Activated T-helper 2 cell treated with anti-CD3 and anti-CD28 coated beads, Interferon-gamma antibody, Interleukin-2, Interleukin-4, amounts not matched to agents 10 μg/mL and 5 μg/mL and 100 μg/mL, durations not matched to agents 14 hours and 24 hours and 36 hours (primary cell): ENCODE measurements around the gene LLGL2. TPM values are rescaled to one million over a fixed set of nuclear protein-coding genes. Genes with fewer than 3 reads are reported as not detected.

Source experiments
- DNase-seq: peaks from one replicate; pipeline ENCODE4 v3.0.0; 2021; ENCODE audit warnings: low spot score
- H3K27ac Mint-ChIP-seq: one replicate; pipeline ENCODE4 v1.8.0; 2021; ENCODE audit warnings: mixed read lengths
- H3K27me3 Mint-ChIP-seq: one replicate; pipeline ENCODE4 v1.8.0; 2021; ENCODE audit warnings: low read depth, mixed read lengths
- H3K36me3 Mint-ChIP-seq: one replicate; pipeline ENCODE4 v1.8.0; 2021; ENCODE audit warnings: low read depth, mixed read lengths
- H3K4me1 Mint-ChIP-seq: one replicate; pipeline ENCODE4 v1.8.0; 2021; ENCODE audit warnings: low read depth, mixed read lengths
- H3K4me3 Mint-ChIP-seq: one replicate; pipeline ENCODE4 v1.8.0; 2021; ENCODE audit warnings: low read depth, mild to moderate bottlenecking, moderate library complexity, mixed read lengths
- H3K9me3 Mint-ChIP-seq: one replicate; pipeline ENCODE4 v1.8.0; 2021; ENCODE audit warnings: mixed read lengths
- intact Hi-C: fragments of 100-400 bp; cut with micrococcal nuclease; formaldehyde crosslinking; loops from one replicate; pipeline ENCODE4 v1.15.1; 2023
- total RNA-seq: library from RNA; stranded (reverse); gene quantifications from 2 replicates; pipeline ENCODE4 v1.2.3, GENCODE V29; 2022

The LLGL2 gene
- total RNA-seq, 1 donor from 2014 or later, result 13.5 TPM

- intact Hi-C loops, result no loop called here
- Mint-ChIP-seq H3K36me3 (peaks cover 12% of the 10 kb centered on the region), H3K27ac (no peak overlapping the region), H3K4me3 (no peak overlapping the region), H3K4me1 (no peaks in the 10 kb centered on the region), H3K27me3 (no peaks in the 10 kb centered on the region), H3K9me3 (no peaks in the 10 kb centered on the region)
- DNase-seq, result no peak
Observed at GRCh38 chr17:75498726-75499213, 26.7 kb upstream of the LLGL2 start.

GRCh38 chr17:75499313-75500022 lies 26.0 kb upstream of the LLGL2 start:
- intact Hi-C loops, result no loop called here
- Mint-ChIP-seq H3K9me3 (no peaks in the 10 kb centered on the region), H3K4me1 (no peaks in the 10 kb centered on the region), H3K36me3 (peaks cover 10% of the 10 kb centered on the region), H3K27me3 (no peaks in the 10 kb centered on the region), H3K27ac (no peak overlapping the region), H3K4me3 (no peak overlapping the region)
- no peak for DNase-seq

GRCh38 chr17:75500419-75501216 lies 24.9 kb upstream of the LLGL2 start:
- Mint-ChIP-seq H3K4me3 (no peak overlapping the region), H3K9me3 (no peaks in the 10 kb centered on the region), H3K27ac (no peak overlapping the region), H3K36me3 (peaks cover 9% of the 10 kb centered on the region), H3K4me1 (no peaks in the 10 kb centered on the region), H3K27me3 (no peaks in the 10 kb centered on the region)
- DNase-seq, result no peak
- intact Hi-C loops, result no loop called here

GRCh38 chr17:75501378-75502071 lies 24.0 kb upstream of the LLGL2 start:
- intact Hi-C loops, result no loop called here
- DNase-seq, result no peak
- no peak overlapping the region for H3K27ac Mint-ChIP-seq
- peaks cover 8% of the 10 kb centered on the region for H3K36me3 Mint-ChIP-seq
- H3K9me3 Mint-ChIP-seq, result no peaks in the 10 kb centered on the region
- no peaks in the 10 kb centered on the region for H3K4me1 Mint-ChIP-seq
- no peak overlapping the region for H3K4me3 Mint-ChIP-seq
- H3K27me3 Mint-ChIP-seq, result no peaks in the 10 kb centered on the region

- Mint-ChIP-seq H3K27me3 (no peaks in the 10 kb centered on the region), H3K36me3 (peaks cover 6% of the 10 kb centered on the region), H3K9me3 (no peaks in the 10 kb centered on the region), H3K4me3 (no peak overlapping the region), H3K27ac (no peak overlapping the region), H3K4me1 (no peaks in the 10 kb centered on the region)
- DNase-seq, result no peak
- intact Hi-C loops, result no loop called here
Observed at GRCh38 chr17:75502072-75502720, 23.3 kb upstream of the LLGL2 start.

- Mint-ChIP-seq H3K27me3 (no peaks in the 10 kb centered on the region), H3K36me3 (peaks cover 3% of the 10 kb centered on the region), H3K27ac (no peak overlapping the region), H3K9me3 (no peaks in the 10 kb centered on the region), H3K4me1 (no peaks in the 10 kb centered on the region), H3K4me3 (no peak overlapping the region)
- no peak for DNase-seq
- intact Hi-C loops, result no loop called here
Observed at GRCh38 chr17:75502721-75503329, 22.7 kb upstream of the LLGL2 start.

GRCh38 chr17:75503337-75503950 lies 22.1 kb upstream of the LLGL2 start:
- Mint-ChIP-seq H3K27me3 (no peaks in the 10 kb centered on the region), H3K9me3 (no peaks in the 10 kb centered on the region), H3K4me3 (no peak overlapping the region), H3K4me1 (no peaks in the 10 kb centered on the region), H3K36me3 (no peaks in the 10 kb centered on the region), H3K27ac (no peak overlapping the region)
- no peak for DNase-seq
- intact Hi-C loops, result no loop called here

- H3K36me3 Mint-ChIP-seq, result no peaks in the 10 kb centered on the region
Observed at GRCh38 chr17:75503976-75504346, 21.5 kb upstream of the LLGL2 start.

GRCh38 chr17:75504347-75505151 lies 20.9 kb upstream of the LLGL2 start:
- no peaks in the 10 kb centered on the region for H3K4me1 Mint-ChIP-seq
- H3K4me3 Mint-ChIP-seq, result no peak overlapping the region
- no peak overlapping the region for H3K27ac Mint-ChIP-seq
- no peaks in the 10 kb centered on the region for H3K36me3 Mint-ChIP-seq
- H3K9me3 Mint-ChIP-seq, result no peaks in the 10 kb centered on the region
- H3K27me3 Mint-ChIP-seq, result no peaks in the 10 kb centered on the region
- intact Hi-C loops, result no loop called here
- DNase-seq, result no peak

More at GRCh38 chr17:75503976-75504346, 21.5 kb upstream of the LLGL2 start:
- Mint-ChIP-seq H3K4me3 (no peak overlapping the region), H3K9me3 (no peaks in the 10 kb centered on the region), H3K27me3 (no peaks in the 10 kb centered on the region), H3K4me1 (no peaks in the 10 kb centered on the region), H3K27ac (no peak overlapping the region)
- no peak for DNase-seq
- intact Hi-C loops, result no loop called here

GRCh38 chr17:75505152-75505409 lies 20.4 kb upstream of the LLGL2 start:
- H3K36me3 Mint-ChIP-seq, result no peaks in the 10 kb centered on the region

GRCh38 chr17:75505640-75506039 lies 19.9 kb upstream of the LLGL2 start:
- H3K27ac Mint-ChIP-seq, result no peak overlapping the region
- no peak for DNase-seq
- no peaks in the 10 kb centered on the region for H3K27me3 Mint-ChIP-seq
- no peak overlapping the region for H3K4me3 Mint-ChIP-seq
- no peaks in the 10 kb centered on the region for H3K9me3 Mint-ChIP-seq
- no peaks in the 10 kb centered on the region for H3K36me3 Mint-ChIP-seq
- intact Hi-C loops, result no loop called here
- no peaks in the 10 kb centered on the region for H3K4me1 Mint-ChIP-seq

More at GRCh38 chr17:75505152-75505409, 20.4 kb upstream of the LLGL2 start:
- Mint-ChIP-seq H3K9me3 (no peaks in the 10 kb centered on the region), H3K4me3 (no peak overlapping the region), H3K4me1 (no peaks in the 10 kb centered on the region), H3K27me3 (no peaks in the 10 kb centered on the region), H3K27ac (no peak overlapping the region)
- no peak for DNase-seq
- intact Hi-C loops, result no loop called here
